NCI-H2196 (cell line): ENCODE results near the gene CLDN25.
A peak's percentile ranks its signal among the peaks of the same experiment; 100 is the strongest.

Experiments used
- DNase-seq: peaks from one replicate; lab custom pipeline; 2025; ENCODE audit not compliant: unreplicated experiment; lab: John Stamatoyannopoulos, UW

CLDN25 gene

DNA sequence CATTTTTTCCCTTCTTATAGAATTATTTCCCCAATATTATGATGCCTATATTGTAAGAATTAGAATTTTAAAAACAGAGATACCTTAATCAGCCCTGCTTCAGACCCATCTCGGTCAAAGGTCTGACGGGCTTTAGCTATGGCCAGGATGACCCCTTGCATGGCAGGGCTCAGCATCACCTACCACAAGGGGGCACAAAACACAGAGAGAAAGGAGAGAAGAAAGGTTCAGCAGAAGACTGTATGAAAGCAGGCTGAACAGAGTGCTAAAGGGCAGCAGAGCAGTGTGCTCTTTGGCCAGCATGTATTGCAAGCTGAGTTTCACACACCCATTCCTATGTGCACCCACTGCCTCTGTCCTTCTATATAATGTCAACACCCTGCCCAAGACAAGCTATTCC lies 26.8 kb downstream of the CLDN25 start:
- DNase-seq = peak; percentile 40

- DNase-seq = no peak
These were observed 29.3 kb downstream of the CLDN25 start for GRCh38 chr11:113808931-113809330.

DNA sequence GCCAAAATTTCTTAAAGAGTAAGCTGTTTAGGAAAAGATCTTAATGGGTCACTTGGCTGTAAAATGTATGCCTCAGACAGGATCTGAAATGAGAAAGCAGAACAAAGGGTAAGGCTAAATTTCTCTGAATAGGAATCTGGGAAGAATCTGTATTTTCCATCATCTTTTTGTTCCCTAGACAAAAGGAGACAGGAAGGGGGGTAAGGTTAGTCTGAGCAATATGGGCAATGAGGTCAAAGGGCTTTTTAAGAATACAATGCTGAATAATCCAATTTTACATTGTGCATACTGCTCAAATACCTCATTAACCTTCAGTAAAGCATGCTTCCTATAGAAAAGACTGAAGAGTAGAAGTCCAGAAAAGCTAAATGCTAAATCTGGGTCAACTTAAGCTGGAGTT lies 34.6 kb downstream of the CLDN25 start:
- DNase-seq = no peak

GRCh38 chr11:113817162-113817561 lies 37.6 kb downstream of the CLDN25 start:
- DNase-seq = no peak

DNA sequence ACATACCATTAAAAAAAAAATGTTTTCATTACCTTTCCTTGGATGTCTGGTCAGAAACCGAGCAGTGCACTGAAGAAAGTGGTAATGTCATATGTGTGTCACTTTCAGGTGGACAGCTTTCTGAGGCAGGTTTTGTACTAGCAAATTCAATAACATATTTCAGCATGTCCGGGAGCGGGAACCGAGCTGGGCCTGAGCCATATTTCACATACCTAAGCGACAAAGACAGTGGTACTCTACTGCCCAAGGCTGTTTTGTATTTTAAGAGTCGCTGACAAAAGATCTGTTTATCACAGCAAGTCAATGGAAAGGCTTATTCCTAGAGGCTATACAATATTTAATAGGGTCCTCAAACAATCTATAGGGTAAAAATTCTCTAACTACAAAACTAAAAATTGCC lies 38.0 kb downstream of the CLDN25 start:
- no peak for DNase-seq

DNA sequence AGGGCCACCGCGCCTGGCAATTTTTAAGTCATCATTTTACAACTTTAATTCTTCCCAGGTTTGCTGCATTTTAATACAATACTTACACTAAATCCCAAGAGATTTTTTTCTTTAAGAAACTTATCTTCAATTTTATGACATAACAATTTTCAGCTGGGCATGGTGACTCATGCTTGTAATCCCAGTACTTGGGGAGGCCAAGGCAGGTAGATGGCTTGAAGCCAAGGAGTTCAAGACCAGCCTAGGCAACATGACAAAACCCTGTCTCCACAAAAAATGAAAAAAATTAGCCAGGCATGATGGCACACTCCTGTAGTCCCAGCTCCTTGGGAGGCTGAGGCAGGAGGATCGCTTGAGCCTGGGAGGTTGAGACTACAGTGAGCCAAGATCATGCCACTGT lies 38.8 kb downstream of the CLDN25 start:
- no peak for DNase-seq

- no peak for DNase-seq
These were observed 47.9 kb downstream of the CLDN25 start for GRCh38 chr11:113827477-113827876.

GRCh38 chr11:113828191-113828590 lies 48.6 kb downstream of the CLDN25 start:
- DNase-seq = no peak

DNA sequence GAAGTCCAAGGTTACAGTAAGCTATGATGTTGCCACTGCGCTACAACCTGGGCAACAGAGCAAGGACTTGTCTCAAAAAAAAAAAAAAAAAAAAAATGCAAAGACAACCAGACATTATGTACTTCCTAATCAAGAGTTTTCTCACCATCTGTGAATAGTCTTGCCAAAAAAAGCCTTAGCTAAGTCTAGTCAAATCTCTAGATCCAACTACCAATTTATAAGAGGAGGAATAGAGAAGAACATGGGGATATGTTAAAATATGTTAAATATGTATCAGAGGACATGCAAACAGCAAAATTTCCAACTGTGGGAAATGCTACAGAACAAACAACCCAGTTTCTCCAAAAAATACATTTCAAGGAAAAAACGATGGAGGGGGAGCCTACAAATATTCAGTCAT lies 50.2 kb downstream of the CLDN25 start:
- DNase-seq = no peak
